K562 (cell line): ENCODE measurements around the gene POMT2. TPM values are rescaled to one million over a fixed set of nuclear protein-coding genes. Genes with fewer than 3 reads are reported as not detected.

Source experiments
- ATAC-seq: fragments of 200-7000 bp; cut with Tn5 transposase; 3 replicates; pipeline ENCODE4 v1.9.1; 2020; ENCODE audit warnings: moderate library complexity
- BruUV-seq: library from RNA; stranded (reverse); fragments of 400-500 nt; replicated peaks from 2 replicates; lab custom pipeline; 2021; lab: Mats Ljungman, UMichigan
- CTCF ChIA-PET: fragments of 300-600 bp; formaldehyde crosslinking; extraction: SDS; loops from one replicate; lab custom pipeline; 2021; ENCODE audit warnings: low intra/inter-chr PET ratio; lab: Yijun Ruan, JAX
- POLR2A ChIA-PET: fragments of 300-600, 350-650 bp; sonication (Branson Sonifier 250); formaldehyde crosslinking; extraction: SDS; loops from one replicate; lab custom pipeline; 2021; ENCODE audit warnings: antibody characterized with exemption, inconsistent platforms; lab: Yijun Ruan, JAX
- DNase-seq, 4 experiments: peaks; one replicate each; pipeline versions ENCODE4 v3.0.0 to v3.0.0-alpha.2; 2011 to 2018; ENCODE audit warnings: low spot score in 3 of 4, mixed read lengths in 3 of 4; ENCODE audit errors: extremely low read depth in 1 of 4
- FAIRE-seq: peaks from 2 replicates; lab custom pipeline; 2011; peaks lifted over from hg19 to GRCh38; lab: Jason Lieb, UNC
- H2AFZ ChIP-seq: 2 replicates; pipeline ENCODE4 v1.6.0; 2011; ENCODE audit warnings: low read depth, low read length, control low read depth, inconsistent platforms
- H3K27ac ChIP-seq: fragments of 200-600 bp; 3 replicates; pipeline ENCODE4 v1.8.0; 2011; ENCODE audit warnings: low read depth, mild to moderate bottlenecking, control low read depth, inconsistent platforms, low read length, moderate library complexity, mixed read lengths; ENCODE audit errors: extremely low read depth
- H3K27me3 ChIP-seq, 2 experiments: fragments of 300-600 bp in 1 of 2; 2 replicates in 1 of 2; 3 replicates in 1 of 2; pipeline versions ENCODE4 v1.6.0 to v1.8.0; 2011; ENCODE audit warnings: inconsistent platforms in 2 of 2, low read length in 2 of 2, mild to moderate bottlenecking in 1 of 2, mixed read lengths in 1 of 2, moderate library complexity in 1 of 2; ENCODE audit not compliant: control insufficient read depth in 2 of 2, insufficient read depth in 2 of 2
- H3K36me3 ChIP-seq: fragments of 300-600 bp; 3 replicates; pipeline ENCODE4 v1.8.0; 2011; ENCODE audit warnings: mild to moderate bottlenecking, low read length, inconsistent platforms; ENCODE audit not compliant: control insufficient read depth, insufficient read depth
- H3K4me1 ChIP-seq, 2 experiments: fragments of 200-600 bp in 1 of 2; replicated peaks in 1 of 2; 2 replicates in 1 of 2; 3 replicates in 1 of 2; pipeline versions ENCODE4 v1.5.1 to v1.8.0; 2011; ENCODE audit warnings: inconsistent platforms in 2 of 2, low read length in 2 of 2, mild to moderate bottlenecking in 1 of 2, mixed read lengths in 1 of 2, moderate library complexity in 1 of 2; ENCODE audit not compliant: control insufficient read depth in 2 of 2, insufficient read depth in 2 of 2
- H3K4me2 ChIP-seq: 2 replicates; pipeline ENCODE4 v1.6.1; 2011; ENCODE audit warnings: low read length, control low read depth, inconsistent platforms, mixed read lengths; ENCODE audit not compliant: insufficient read depth
- H3K4me3 ChIP-seq: fragments of 200-600 bp; sonication (generic), shearing (Covaris generic); 2 replicates; pipeline ENCODE4 v1.5.1; 2016; ENCODE audit warnings: control low read depth, inconsistent platforms
- H3K79me2 ChIP-seq: fragments of 200-600 bp; 3 replicates; pipeline ENCODE4 v1.8.0; 2011; ENCODE audit warnings: low read length, inconsistent platforms; ENCODE audit not compliant: control insufficient read depth, insufficient read depth
- H3K9ac ChIP-seq, 2 experiments: 2 replicates each; pipeline versions ENCODE4 v1.6.0 to v1.6.1; 2011; ENCODE audit warnings: low read depth in 2 of 2, low read length in 2 of 2, control low read depth in 1 of 2, inconsistent platforms in 1 of 2, mild to moderate bottlenecking in 1 of 2, mixed read lengths in 1 of 2; ENCODE audit not compliant: insufficient read depth in 1 of 2
- H3K9me1 ChIP-seq: one replicate; pipeline ENCODE4 v1.6.0; 2011; ENCODE audit warnings: inconsistent platforms, mild to moderate bottlenecking, low read length, moderate library complexity; ENCODE audit not compliant: control insufficient read depth, insufficient read depth
- H3K9me3 ChIP-seq: replicated peaks from 2 replicates; pipeline ENCODE4 v1.5.1; 2011; ENCODE audit warnings: low read depth, low read length, inconsistent platforms; ENCODE audit not compliant: control insufficient read depth, insufficient read depth
- H4K20me1 ChIP-seq: replicated peaks from 2 replicates; pipeline ENCODE4 v1.6.1; 2011; ENCODE audit warnings: low read length, inconsistent platforms, mixed read lengths; ENCODE audit not compliant: control insufficient read depth, insufficient read depth
- CEBPB ChIP-seq: fragments of 450-650 bp; IDR thresholded peaks from 2 replicates; pipeline ENCODE4 v1.6.1; 2016; ENCODE audit warnings: missing genetic modification characterization, missing compliant biosample characterization
- CEBPG ChIP-seq, 3 experiments: fragments of 200-800 bp in 1 of 3; sonication (Bioruptor generic) in 1 of 3; sonication (generic) in 1 of 3; formaldehyde crosslinking in 1 of 3; IDR thresholded peaks in 2 of 3; conservative IDR thresholded peaks in 1 of 3; 2 replicates each; pipeline versions ENCODE4 v1.6.1 to v1.8.0; 2016 to 2022; ENCODE audit warnings: missing compliant biosample characterization in 2 of 3, missing genetic modification characterization in 2 of 3, mild to moderate bottlenecking in 1 of 3, missing genetic modification reagents in 1 of 3
- PBX2 ChIP-seq, 2 experiments: IDR thresholded peaks in 1 of 2; conservative IDR thresholded peaks in 1 of 2; 2 replicates each; pipeline ENCODE4 v1.6.1; 2016; ENCODE audit warnings: low read depth in 2 of 2, mild to moderate bottlenecking in 1 of 2, missing compliant biosample characterization in 1 of 2, missing genetic modification characterization in 1 of 2, moderate library complexity in 1 of 2
- PRDM10 ChIP-seq: fragments of 450-650 bp; IDR thresholded peaks from 2 replicates; pipeline ENCODE4 v1.6.1; 2018; ENCODE audit not compliant: partially characterized antibody
- ZNF583 ChIP-seq: fragments of 250-450 bp; sonication (Bioruptor Pico); IDR thresholded peaks from 2 replicates; pipeline ENCODE4 v1.4.0; 2020
- WGBS: fragments of 100-300 bp; shearing (Covaris generic); methylation state at CpG from one replicate; pipeline ENCODE4 v1.1.6; 2016; ENCODE audit warnings: low coverage, mixed read lengths; ENCODE audit not compliant: insufficient coverage; ENCODE audit errors: missing lambda C conversion rate; 5-methylcytosine and 5-hydroxymethylcytosine counted together
- in situ Hi-C: fragments of 300-500 bp; cut with MboI; formaldehyde crosslinking; loops from 4 replicates; pipeline ENCODE4 v1.15.0; 2018; ENCODE audit warnings: inconsistent platforms, mixed read lengths
- intact Hi-C: fragments of 100-400 bp; cut with micrococcal nuclease; formaldehyde crosslinking; loops from 2 replicates; pipeline ENCODE4 v1.14.2; 2022
- polyA plus RNA-seq, 8 experiments: library from polyadenylated mRNA; depleted of rRNA in 4 of 8; stranded (reverse) in 5 of 8; unstranded in 3 of 8; fragments of >200 nt; fragmentation: Nextera tagmentation in 2 of 8; fragmentation: Illumina TruSeq in 1 of 8; extraction: Ambion mirVana in 2 of 8; extraction: Trizol in 1 of 8; gene quantifications; 2 replicates each; pipeline versions ENCODE4 v1.2.1 to v1.2.3, GENCODE V29; 2011 to 2014; ENCODE audit warnings: inconsistent platforms in 1 of 8, missing spikeins in 1 of 8
- total RNA-seq, 7 experiments: library from RNA; depleted of rRNA in 6 of 7; stranded (reverse); fragments of >200 nt in 6 of 7; fragmentation: Illumina TruSeq in 2 of 7; extraction: Trizol in 2 of 7; gene quantifications; 2 replicates each; pipeline versions ENCODE4 v1.2.1 to v1.2.3, GENCODE V29; 2011 to 2021; ENCODE audit warnings: low replicate concordance in 1 of 7
- TF ChIP-seq, protein P1 (sequence below), 2 experiments: fragments of 450-650 bp in 1 of 2; IDR thresholded peaks; 2 replicates each; pipeline ENCODE4 v1.6.1; 2011 to 2017; ENCODE audit warnings: low read depth in 2 of 2, antibody characterized with exemption in 1 of 2, borderline replicate concordance in 1 of 2, low read length in 1 of 2, mild to moderate bottlenecking in 1 of 2, mixed read lengths in 1 of 2; ENCODE audit not compliant: control insufficient read depth in 1 of 2

The POMT2 gene
- total and polyA plus RNA-seq, 9 of the 15 experiments (the other 6 are each of a cell fraction or from before 2014, with no cell fraction given), result 0.39 to 16.6 (median 7.8) TPM

DNA sequence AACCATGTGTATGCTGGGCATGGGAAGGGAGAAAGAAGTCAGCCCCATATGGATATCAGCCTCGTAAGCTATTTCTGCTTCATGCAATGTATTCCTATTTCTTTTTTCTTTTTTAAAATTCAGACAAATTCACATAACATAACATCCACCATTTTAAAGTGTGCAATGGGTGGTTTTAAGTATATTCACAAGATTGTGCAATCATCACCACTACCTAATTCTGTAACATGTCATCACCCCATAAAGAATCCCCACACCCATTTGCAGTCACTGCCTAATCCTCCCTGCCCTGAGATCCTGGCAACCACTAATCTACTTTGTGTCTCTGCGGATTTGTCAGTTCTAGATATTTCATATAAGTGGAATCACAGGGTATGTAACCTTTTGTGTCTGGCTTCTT, 9.5 kb downstream of the POMT2 start:
- Histone ChIP-seq H3K4me3 (no peak overlapping the region), H3K9me1 (peaks cover 2% of the 10 kb centered on the region), H3K9me3 (no peaks in the 10 kb centered on the region), H3K36me3 (peaks cover 7% of the 10 kb centered on the region; the same call in 1 of the 3 replicates), H3K27ac (no peak overlapping the region), H3K9ac (no peak overlapping the region), H3K27me3 (no peaks in the 10 kb centered on the region), H3K4me1 (no peaks in the 10 kb centered on the region), H2AFZ (no peak overlapping the region), H4K20me1 (0 out of 2 replicates have a peak, but pooled peaks cover 3% of the 10 kb centered on the region), H3K4me2 (no peak overlapping the region), H3K79me2 (no peaks in the 10 kb centered on the region; the same call in 2 of the 3 replicates)
- DNase-seq (no peak), ATAC-seq (no peak), FAIRE-seq (no peak)
- WGBS, result 84% methylated on average over 2 of the region's 2 CpGs
- POLR2A ChIA-PET, result no interaction called here
- BruUV-seq, result no TSS peak
- TF ChIP-seq PRDM10 (peak; percentile 24), CEBPG (CRISPR knock-in tag; IDR thresholded peaks at IDR 0.05) (no peak), CEBPG (tag; conservative IDR thresholded peaks at IDR 0.05 in 1 of 2, IDR thresholded peaks at IDR 0.05 in 1 of 2) (peak; percentile 74 to 94), CEBPB (tag) (peak; percentile 76), ZNF583 (no peak), PBX2 (CRISPR knock-in tag; IDR thresholded peaks at IDR 0.05; ENCODE audit: low read depth) (no peak), PBX2 (tag; conservative IDR thresholded peaks at IDR 0.05; ENCODE audit: low read depth) (0 out of 2 replicates have a peak, but pooled peaks have one; percentile 33)
- TF ChIP-seq, protein P1, sequence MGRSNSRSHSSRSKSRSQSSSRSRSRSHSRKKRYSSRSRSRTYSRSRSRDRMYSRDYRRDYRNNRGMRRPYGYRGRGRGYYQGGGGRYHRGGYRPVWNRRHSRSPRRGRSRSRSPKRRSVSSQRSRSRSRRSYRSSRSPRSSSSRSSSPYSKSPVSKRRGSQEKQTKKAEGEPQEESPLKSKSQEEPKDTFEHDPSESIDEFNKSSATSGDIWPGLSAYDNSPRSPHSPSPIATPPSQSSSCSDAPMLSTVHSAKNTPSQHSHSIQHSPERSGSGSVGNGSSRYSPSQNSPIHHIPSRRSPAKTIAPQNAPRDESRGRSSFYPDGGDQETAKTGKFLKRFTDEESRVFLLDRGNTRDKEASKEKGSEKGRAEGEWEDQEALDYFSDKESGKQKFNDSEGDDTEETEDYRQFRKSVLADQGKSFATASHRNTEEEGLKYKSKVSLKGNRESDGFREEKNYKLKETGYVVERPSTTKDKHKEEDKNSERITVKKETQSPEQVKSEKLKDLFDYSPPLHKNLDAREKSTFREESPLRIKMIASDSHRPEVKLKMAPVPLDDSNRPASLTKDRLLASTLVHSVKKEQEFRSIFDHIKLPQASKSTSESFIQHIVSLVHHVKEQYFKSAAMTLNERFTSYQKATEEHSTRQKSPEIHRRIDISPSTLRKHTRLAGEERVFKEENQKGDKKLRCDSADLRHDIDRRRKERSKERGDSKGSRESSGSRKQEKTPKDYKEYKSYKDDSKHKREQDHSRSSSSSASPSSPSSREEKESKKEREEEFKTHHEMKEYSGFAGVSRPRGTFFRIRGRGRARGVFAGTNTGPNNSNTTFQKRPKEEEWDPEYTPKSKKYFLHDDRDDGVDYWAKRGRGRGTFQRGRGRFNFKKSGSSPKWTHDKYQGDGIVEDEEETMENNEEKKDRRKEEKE (IDR thresholded peaks at IDR 0.05; ENCODE audit: borderline replicate concordance in 1 of 2, control insufficient read depth in 1 of 2, low read depth in 2 of 2, low read length in 1 of 2), result no peak
- CTCF ChIA-PET, result no interaction called here
- in situ Hi-C loops, result no loop called here
- intact Hi-C loops, result no loop called here
